22Rv1 (cell line): ENCODE results near the gene STX10.
"Not testable (repeated sequence)": the region's sequence is repeated elsewhere in the genome, so short reads cannot be mapped to it uniquely, and the experiment has no call there.

ENCODE experiments used
- H3K27ac ChIP-seq: fragments of 450-650 bp; 2 replicates; pipeline ENCODE4 v1.5.1; 2017
- ZFX ChIP-seq: fragments of 450-650 bp; IDR thresholded peaks from 2 replicates; pipeline ENCODE4 v1.6.1; 2017; ENCODE audit warnings: antibody characterized with exemption, borderline replicate concordance
- TF ChIP-seq, protein P1 (sequence below): fragments of 450-650 bp; IDR thresholded peaks from 2 replicates; pipeline ENCODE4 v1.5.1; 2017; ENCODE audit warnings: mild to moderate bottlenecking

Gene STX10, protein sequence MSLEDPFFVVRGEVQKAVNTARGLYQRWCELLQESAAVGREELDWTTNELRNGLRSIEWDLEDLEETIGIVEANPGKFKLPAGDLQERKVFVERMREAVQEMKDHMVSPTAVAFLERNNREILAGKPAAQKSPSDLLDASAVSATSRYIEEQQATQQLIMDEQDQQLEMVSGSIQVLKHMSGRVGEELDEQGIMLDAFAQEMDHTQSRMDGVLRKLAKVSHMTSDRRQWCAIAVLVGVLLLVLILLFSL

DNA sequence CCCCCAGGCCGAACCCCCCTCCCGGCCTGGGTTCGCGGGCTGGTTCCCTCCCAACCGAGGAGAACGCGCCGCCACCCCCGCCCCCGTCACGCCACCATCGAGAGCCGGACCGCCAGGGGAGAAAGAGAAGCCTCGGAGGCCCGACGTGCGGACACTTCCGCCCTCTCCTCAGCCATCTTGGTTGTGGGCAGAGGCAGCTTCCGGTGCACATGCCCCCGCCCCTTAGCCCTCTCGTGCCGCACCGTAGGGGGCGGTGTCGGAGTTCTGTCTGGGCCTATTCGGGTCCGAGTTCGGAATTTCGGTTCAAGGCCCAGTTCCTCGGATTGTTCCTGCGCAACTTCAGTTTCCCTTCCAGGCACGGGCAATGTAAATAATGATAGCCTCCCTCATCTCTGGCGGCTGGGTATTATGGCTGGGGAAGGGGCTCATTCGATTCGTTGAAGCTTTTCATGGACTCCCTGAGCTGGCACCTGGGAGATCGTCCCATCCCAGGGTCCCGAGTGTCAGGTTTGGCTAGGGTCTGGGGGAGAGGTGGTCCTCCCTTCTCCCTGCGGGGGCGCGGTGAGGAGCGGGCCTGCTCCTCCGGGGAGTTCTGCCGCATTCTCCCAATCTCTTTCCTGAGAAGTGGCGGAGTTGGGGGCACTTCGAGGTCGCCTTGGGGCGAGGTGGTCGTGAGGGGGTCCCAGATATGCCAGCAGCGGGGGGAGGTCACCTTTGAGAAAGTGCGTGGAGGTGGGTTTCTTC lies at the start of gene STX10, which contains the start of gene IER2:
Gene STX10 (minus strand): TSS at position 189 of the 744 bp plus-strand sequence. CDS start 202 bp downstream, outside the sequence.
Gene IER2 (plus strand): TSS at position 225 of the 744 bp plus-strand sequence. CDS start 2,776 bp downstream, outside the sequence.
- peak within 1 kb of the TSS; percentile 99 for H3K27ac ChIP-seq
- no peak for TF ChIP-seq ZFX
- TF ChIP-seq, protein P1, sequence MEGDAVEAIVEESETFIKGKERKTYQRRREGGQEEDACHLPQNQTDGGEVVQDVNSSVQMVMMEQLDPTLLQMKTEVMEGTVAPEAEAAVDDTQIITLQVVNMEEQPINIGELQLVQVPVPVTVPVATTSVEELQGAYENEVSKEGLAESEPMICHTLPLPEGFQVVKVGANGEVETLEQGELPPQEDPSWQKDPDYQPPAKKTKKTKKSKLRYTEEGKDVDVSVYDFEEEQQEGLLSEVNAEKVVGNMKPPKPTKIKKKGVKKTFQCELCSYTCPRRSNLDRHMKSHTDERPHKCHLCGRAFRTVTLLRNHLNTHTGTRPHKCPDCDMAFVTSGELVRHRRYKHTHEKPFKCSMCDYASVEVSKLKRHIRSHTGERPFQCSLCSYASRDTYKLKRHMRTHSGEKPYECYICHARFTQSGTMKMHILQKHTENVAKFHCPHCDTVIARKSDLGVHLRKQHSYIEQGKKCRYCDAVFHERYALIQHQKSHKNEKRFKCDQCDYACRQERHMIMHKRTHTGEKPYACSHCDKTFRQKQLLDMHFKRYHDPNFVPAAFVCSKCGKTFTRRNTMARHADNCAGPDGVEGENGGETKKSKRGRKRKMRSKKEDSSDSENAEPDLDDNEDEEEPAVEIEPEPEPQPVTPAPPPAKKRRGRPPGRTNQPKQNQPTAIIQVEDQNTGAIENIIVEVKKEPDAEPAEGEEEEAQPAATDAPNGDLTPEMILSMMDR = peak; percentile 55

DNA sequence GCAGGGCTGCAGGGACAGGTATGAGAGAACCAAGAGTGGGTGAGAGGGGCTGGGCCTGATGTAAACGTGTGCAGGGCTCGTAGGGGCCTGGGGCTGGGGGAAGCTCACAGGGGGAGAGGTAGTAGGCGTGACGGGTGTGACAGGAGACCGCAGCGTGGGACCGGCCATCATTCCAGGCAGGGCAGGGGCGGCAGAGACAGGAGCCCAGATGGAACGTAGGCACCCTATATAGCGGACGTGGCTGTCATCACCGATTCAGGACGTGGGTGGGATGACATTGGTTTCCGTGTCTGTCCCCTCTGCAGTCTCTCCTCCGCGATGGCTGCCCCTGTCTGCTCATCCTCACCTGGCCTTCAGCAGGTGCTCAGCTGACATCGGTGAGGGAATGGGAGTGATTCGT lies 48.5 kb upstream of the STX10 start:
- no peak overlapping the region for H3K27ac ChIP-seq
- TF ChIP-seq ZFX = no peak
- TF ChIP-seq, protein P1 = no peak

DNA sequence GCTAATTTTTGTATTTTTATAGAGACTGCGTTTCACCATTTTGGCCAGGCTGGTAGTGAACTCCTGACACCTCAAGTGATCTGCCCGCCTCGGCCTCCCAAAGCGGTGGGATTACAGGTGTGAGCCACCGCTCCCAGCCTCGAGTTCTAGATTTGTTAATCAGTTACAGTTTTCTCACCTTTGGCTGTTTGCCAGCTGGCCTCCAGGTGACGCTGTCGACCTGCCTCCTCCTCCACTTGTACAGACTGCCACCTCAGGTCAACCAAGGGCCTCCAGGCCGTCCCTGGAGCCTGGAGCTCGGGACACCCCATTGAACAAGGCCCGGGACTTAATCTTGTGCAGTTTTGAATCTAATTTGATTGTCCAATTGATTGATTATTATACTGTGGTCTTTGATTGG lies 45.5 kb upstream of the STX10 start:
- TF ChIP-seq, protein P1 = peak; percentile 25; the same call in 1 of the 2 replicates
- no peak for TF ChIP-seq ZFX
- no peak overlapping the region for H3K27ac ChIP-seq

DNA sequence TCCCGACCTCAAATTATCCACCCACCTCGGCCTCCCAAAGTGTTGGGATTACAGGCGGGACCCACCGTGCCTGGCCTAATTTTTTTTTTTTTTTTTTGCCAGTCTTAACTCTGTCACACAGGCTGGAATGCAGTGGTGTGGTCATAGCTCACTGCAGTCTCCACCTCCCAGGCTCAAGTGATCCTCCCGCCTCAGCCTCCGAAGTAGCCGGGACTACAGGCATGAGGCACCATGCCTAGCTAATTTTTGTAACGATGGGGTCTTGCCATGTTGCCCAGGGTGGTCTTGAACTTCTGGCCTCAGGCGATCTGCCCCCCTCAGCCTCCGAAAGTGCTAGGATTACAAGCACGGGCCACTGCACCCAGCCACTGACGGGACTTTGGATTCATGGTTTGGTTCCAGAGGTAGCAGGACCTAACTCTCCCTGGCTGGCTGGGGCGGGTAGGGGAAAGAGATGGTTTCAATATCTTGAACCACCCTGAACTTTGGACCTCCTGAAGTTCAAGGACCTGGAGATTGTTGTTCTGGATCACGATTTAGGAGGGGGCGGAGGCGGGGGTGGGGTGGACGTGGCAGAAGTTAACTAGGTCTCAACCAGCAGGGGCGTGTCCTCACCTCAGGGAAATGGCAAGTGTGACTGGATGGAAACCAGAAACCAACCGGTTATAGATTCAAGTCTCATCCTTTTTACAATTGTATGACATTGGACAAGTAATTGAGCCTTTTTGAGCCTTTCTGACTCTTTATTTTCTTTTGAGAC lies 40.8 kb upstream of the STX10 start:
- TF ChIP-seq, protein P1 = no peak
- TF ChIP-seq ZFX = no peak
- peak overlapping the region; percentile 75 for H3K27ac ChIP-seq

DNA sequence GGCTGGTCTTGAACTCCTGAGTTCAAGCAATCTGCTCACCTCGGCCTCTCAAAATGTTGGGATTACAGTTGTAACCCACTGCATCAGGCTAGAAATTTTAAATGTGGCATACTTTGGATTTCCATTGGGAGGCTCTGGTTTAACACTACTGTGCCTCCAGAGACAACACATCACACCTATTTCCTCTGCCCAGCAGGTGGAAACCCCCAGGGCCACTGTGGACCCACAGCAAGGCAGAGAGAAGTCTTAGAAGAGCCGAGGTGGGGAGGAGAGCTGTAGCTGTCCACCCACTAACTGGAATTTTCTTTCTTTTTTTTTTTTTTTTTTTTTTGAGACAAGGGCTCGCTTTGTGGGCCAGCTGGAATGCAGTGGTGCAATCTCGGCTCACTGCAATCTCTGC lies 39.4 kb upstream of the STX10 start:
- TF ChIP-seq, protein P1 = no peak
- no peak for TF ChIP-seq ZFX
- no peak overlapping the region for H3K27ac ChIP-seq

DNA sequence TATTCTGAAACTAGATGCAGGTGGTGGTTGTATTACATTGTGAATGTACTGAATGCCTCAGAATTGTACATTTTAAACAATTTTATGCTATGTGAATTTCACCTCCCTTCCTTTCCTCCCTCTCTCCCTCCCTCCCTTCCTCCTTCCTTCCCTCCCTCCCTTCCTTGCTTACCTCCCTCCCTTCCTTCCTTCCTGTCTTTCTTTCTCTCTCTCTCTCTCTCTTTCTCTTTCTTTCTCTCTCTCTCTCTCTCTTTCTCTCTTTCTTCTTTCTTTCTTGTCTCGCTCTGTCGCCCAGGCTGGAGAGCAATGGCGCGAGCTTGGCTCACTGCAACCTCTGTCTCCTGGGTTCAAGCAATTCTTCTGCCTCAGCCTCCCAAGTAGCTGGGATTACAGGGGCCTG lies 37.2 kb upstream of the STX10 start:
- TF ChIP-seq, protein P1 = no peak
- no peak for TF ChIP-seq ZFX
- H3K27ac ChIP-seq = no peak overlapping the region

DNA sequence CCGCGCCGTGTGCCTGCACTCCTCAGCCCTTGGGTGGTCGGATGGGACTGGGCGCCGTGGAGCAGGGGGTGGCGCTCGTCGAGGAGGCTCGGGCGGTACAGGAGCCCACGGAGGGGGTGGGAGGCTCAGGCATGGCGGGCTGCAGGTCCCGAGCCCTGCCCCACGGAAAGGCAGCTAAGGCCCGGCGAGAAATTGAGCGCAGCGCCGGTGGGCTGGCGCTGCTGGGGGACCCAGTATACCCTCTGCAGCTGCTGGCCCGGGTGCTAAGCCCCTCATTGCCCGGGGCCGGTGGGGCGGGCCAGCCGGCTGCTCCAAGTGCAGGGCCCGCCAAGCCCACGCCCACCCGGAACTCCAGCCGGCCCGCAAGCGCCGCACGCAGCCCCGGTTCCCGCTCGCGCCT lies 36.5 kb upstream of the STX10 start:
- not testable (repeated sequence) for H3K27ac ChIP-seq

DNA sequence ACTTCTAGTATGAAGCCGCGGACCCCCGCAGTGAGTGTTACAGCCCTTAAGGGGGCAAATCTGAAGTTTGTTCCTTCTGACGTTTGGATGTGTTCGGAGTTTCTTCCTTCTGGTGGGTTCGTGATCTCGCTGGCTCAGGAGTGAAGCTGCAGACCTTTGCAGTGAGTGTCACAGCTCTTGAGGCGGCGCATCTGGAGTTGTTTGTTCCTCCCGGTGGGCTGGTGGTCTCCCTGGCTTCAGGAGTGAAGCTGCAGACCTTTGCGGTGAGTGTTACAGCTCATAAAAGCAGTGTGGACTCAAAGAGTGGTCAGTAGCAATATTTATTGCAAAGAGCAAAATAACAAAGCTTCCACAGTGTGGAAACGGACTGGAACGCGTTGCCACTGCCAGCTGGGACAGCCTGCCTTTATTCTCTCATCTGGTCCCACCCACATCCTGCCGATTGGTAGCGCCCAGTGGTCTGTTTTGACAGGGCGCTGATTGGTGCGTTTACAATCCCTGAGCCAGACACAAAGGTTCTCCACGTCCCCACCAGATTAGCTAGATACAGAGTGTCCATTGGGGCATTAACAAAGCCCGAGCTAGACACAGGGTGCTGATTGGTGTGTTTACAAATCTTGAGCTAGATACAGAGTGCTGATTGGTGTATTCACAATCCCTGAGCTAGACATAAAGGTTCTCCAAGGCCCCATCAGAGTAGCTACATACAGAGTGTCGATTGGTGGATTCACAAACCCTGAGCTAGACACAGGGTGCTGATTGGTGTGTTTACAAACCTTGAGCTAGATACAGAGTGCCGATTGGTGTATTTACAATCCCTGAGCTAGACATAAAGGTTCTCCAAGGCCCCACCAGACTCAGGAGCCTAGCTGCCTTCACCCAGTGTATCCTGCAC lies 35.8 kb upstream of the STX10 start:
- H3K27ac ChIP-seq = not testable (repeated sequence)

DNA sequence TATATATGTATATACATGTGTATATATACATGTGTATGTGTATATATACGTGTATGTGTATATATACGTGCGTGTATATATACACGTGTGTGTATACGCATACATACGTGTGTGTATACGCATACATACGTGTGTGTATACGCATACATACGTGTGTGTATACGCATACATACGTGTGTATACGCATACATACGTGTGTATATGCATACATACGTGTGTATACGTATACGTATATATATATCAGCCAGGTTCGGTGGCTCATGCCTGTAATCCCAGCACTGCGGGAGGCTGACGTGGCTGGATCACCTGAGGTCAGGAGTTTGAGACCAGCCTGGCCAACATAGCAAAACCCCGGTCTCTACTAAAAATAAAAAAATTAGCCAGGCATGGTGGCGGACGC lies 34.8 kb upstream of the STX10 start:
- H3K27ac ChIP-seq = not testable (repeated sequence)
